ENCODE measurements around the gene ADCY2.

The ADCY2 gene

GRCh38 chr5:7815892-7816534, 420.1 kb downstream of the ADCY2 start:
- peak; percentile 3 to 47 for DNase-seq (ENCODE audit: extremely low read depth in 1 of 2, low read depth in 1 of 2)

- no peak for DNase-seq (ENCODE audit: extremely low read depth in 1 of 2, low read depth in 1 of 2)
Observed at GRCh38 chr5:7816535-7816901, 420.6 kb downstream of the ADCY2 start.

- no peak for DNase-seq (ENCODE audit: extremely low read depth in 1 of 2, low read depth in 1 of 2)
Observed at GRCh38 chr5:7822449-7822848, 426.5 kb downstream of the ADCY2 start.

- no peak for DNase-seq (ENCODE audit: extremely low read depth in 1 of 2, low read depth in 1 of 2)
Observed at GRCh38 chr5:7823594-7823993, 427.7 kb downstream of the ADCY2 start.

- no peak for DNase-seq (ENCODE audit: extremely low read depth in 1 of 2, low read depth in 1 of 2)
Observed at GRCh38 chr5:7824995-7825394, 429.1 kb downstream of the ADCY2 start.

- DNase-seq (ENCODE audit: extremely low read depth in 1 of 2, low read depth in 1 of 2): no peak
Observed at GRCh38 chr5:7825630-7826029, 429.7 kb downstream of the ADCY2 start.

- no peak for DNase-seq (ENCODE audit: extremely low read depth in 1 of 2, low read depth in 1 of 2)
Observed at GRCh38 chr5:7827610-7828009, 431.7 kb downstream of the ADCY2 start.

- no peak for DNase-seq (ENCODE audit: extremely low read depth in 1 of 2, low read depth in 1 of 2)
Observed at GRCh38 chr5:7828269-7828668, 432.3 kb downstream of the ADCY2 start.

GRCh38 chr5:7834982-7835381, 439.0 kb downstream of the ADCY2 start:
- DNase-seq (ENCODE audit: extremely low read depth in 1 of 2, low read depth in 1 of 2): no peak

- DNase-seq (ENCODE audit: extremely low read depth in 1 of 2, low read depth in 1 of 2): no peak
Observed at GRCh38 chr5:7837403-7837802, 441.5 kb downstream of the ADCY2 start.

- DNase-seq (ENCODE audit: extremely low read depth in 1 of 2, low read depth in 1 of 2): no peak
Observed at GRCh38 chr5:7842531-7842930, 446.6 kb downstream of the ADCY2 start.

GRCh38 chr5:7844901-7845300, 449.0 kb downstream of the ADCY2 start:
- DNase-seq (ENCODE audit: extremely low read depth in 1 of 2, low read depth in 1 of 2): no peak

- DNase-seq (ENCODE audit: extremely low read depth in 1 of 2, low read depth in 1 of 2): no peak
Observed at GRCh38 chr5:7845557-7845956, 449.6 kb downstream of the ADCY2 start.

- DNase-seq (ENCODE audit: extremely low read depth in 1 of 2, low read depth in 1 of 2): no peak
Observed at GRCh38 chr5:7846327-7846726, 450.4 kb downstream of the ADCY2 start.

GRCh38 chr5:7848296-7848695, 452.4 kb downstream of the ADCY2 start:
- no peak for DNase-seq (ENCODE audit: extremely low read depth in 1 of 2, low read depth in 1 of 2)

GRCh38 chr5:7849681-7850394, 453.9 kb downstream of the ADCY2 start:
- DNase-seq (ENCODE audit: extremely low read depth in 1 of 2, low read depth in 1 of 2): no peak

GRCh38 chr5:7850395-7851239, 454.7 kb downstream of the ADCY2 start, which contains the start of gene CFAP90:
Gene CFAP90, minus strand, starts transcription at chr5:7851133. Its CDS starts 112 bp downstream, at chr5:7851021.
- DNase-seq (ENCODE audit: extremely low read depth in 1 of 2, low read depth in 1 of 2): peak in 1 of 2 donors; percentile 13

- no peak for DNase-seq (ENCODE audit: extremely low read depth in 1 of 2, low read depth in 1 of 2)
Observed at GRCh38 chr5:7851240-7851592, 455.3 kb downstream of the ADCY2 start.

- no peak for DNase-seq (ENCODE audit: extremely low read depth in 1 of 2, low read depth in 1 of 2)
Observed at GRCh38 chr5:7851617-7852289, 455.8 kb downstream of the ADCY2 start.

GRCh38 chr5:7852542-7852941, 456.6 kb downstream of the ADCY2 start:
- DNase-seq (ENCODE audit: extremely low read depth in 1 of 2, low read depth in 1 of 2): no peak

- DNase-seq (ENCODE audit: extremely low read depth in 1 of 2, low read depth in 1 of 2): no peak
Observed at GRCh38 chr5:7852988-7853387, 457.1 kb downstream of the ADCY2 start.
